ENCODE results near the gene PLCH1.

The PLCH1 gene

GRCh38 chr3:155368786-155369185 lies 376.1 kb downstream of the PLCH1 start:
- H3K4me3 ChIP-seq (ENCODE audit: low read length): no peak overlapping the region
- DNase-seq (ENCODE audit: low read depth): no peak
- no peak for TF ChIP-seq CTCF (IDR thresholded peaks at IDR 0.05; ENCODE audit: insufficient read depth, low read depth, low read length, missing control alignments)

GRCh38 chr3:155367506-155367905 lies 377.4 kb downstream of the PLCH1 start:
- DNase-seq (ENCODE audit: low read depth): no peak
- H3K4me3 ChIP-seq (ENCODE audit: low read length): no peak overlapping the region
- no peak for TF ChIP-seq CTCF (IDR thresholded peaks at IDR 0.05; ENCODE audit: insufficient read depth, low read depth, low read length, missing control alignments)

GRCh38 chr3:155365178-155365783 lies 379.6 kb downstream of the PLCH1 start:
- no peak overlapping the region for H3K4me3 ChIP-seq (ENCODE audit: low read length)
- TF ChIP-seq CTCF (IDR thresholded peaks at IDR 0.05; ENCODE audit: insufficient read depth, low read depth, low read length, missing control alignments): no peak
- no peak for DNase-seq (ENCODE audit: low read depth)

- H3K4me3 ChIP-seq (ENCODE audit: low read length): no peak overlapping the region
- no peak for DNase-seq (ENCODE audit: low read depth)
- no peak for TF ChIP-seq CTCF (IDR thresholded peaks at IDR 0.05; ENCODE audit: insufficient read depth, low read depth, low read length, missing control alignments)
These were observed 380.4 kb downstream of the PLCH1 start for GRCh38 chr3:155364492-155364891.

- no peak for DNase-seq (ENCODE audit: low read depth)
- no peak for TF ChIP-seq CTCF (IDR thresholded peaks at IDR 0.05; ENCODE audit: insufficient read depth, low read depth, low read length, missing control alignments)
- H3K4me3 ChIP-seq (ENCODE audit: low read length): no peak overlapping the region
These were observed 381.2 kb downstream of the PLCH1 start for GRCh38 chr3:155363690-155364070.

- H3K4me3 ChIP-seq (ENCODE audit: low read length): no peak overlapping the region
- TF ChIP-seq CTCF (IDR thresholded peaks at IDR 0.05; ENCODE audit: insufficient read depth, low read depth, low read length, missing control alignments): no peak
- no peak for DNase-seq (ENCODE audit: low read depth)
These were observed 381.8 kb downstream of the PLCH1 start for GRCh38 chr3:155362808-155363689.

Measured in epithelial cell of esophagus (primary cell).